Limb (tissue), 2 donors: ENCODE measurements around the gene VWA5A.
"Not testable (repeated sequence)": the region's sequence is repeated elsewhere in the genome, so short reads cannot be mapped to it uniquely, and the experiment has no call there.

Source experiments
- DNase-seq, 2 donors: peaks; one replicate each; pipeline ENCODE4 v3.0.0-alpha.2; 2016; ENCODE audit errors: extremely low spot score in 2 of 2

The VWA5A gene

GRCh38 chr11:124167826-124168231 lies 52.6 kb downstream of the VWA5A start:
- DNase-seq: no peak

GRCh38 chr11:124168796-124169195 lies 53.5 kb downstream of the VWA5A start:
- no peak for DNase-seq

GRCh38 chr11:124170315-124170714 lies 55.1 kb downstream of the VWA5A start:
- DNase-seq: not testable (repeated sequence)

DNA sequence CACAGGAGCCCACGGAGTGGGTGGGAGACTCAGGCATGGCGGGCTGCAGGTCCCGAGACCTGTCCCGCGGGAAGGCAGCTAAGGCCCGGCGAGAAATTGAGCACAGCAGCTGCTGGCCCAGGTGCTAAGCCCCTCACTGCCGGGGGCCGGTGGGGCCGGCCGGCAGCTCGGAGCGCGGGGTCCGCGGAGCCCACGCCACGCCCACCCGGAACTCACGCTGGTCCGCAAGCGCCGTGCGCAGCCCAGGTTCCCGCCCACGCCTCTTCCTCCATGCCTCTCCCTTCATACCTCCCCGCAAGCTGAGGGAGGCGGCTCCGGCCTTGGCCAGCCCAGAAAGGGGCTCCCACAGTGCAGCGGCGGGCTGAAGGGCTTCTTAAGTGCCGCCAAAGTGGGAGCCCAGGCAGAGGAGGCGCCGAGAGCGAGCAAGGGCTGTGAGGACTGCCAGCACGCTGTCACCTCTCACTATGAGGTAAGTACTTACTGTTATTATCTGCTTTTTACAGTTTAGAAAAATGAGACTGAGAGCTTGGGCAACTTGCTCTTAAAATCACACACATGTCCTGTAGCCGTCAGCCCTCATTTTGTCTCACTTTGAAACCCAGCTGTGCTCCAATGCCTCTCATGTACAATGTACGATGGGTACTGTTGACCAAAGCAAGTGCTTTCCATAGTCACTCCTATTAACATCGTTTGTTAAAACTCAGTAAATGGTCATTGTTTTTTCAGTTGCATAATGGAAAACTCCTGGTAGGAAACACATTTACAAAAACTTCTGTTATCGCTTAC lies 55.7 kb downstream of the VWA5A start:
- no peak for DNase-seq

DNA sequence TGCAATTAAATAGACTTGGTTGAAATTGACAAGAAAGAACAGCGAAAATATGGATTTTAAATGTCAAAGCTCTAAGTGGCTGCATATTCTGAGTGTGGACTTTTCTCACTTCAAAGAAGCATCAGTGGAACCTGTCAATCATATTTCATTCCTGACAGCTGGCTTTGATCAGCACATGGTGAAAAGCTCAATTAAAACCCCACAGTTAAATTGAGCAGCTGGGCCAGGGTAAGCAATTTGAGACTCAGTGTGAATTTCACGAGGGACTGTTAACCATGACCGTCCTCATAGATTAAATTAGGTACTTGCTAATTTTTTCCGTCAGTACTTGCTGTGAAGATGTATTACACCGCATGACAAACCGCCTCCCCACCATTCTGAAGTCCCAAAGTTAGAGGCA lies 56.9 kb downstream of the VWA5A start:
- no peak for DNase-seq

GRCh38 chr11:124172599-124172998 lies 57.3 kb downstream of the VWA5A start:
- DNase-seq: no peak

DNA sequence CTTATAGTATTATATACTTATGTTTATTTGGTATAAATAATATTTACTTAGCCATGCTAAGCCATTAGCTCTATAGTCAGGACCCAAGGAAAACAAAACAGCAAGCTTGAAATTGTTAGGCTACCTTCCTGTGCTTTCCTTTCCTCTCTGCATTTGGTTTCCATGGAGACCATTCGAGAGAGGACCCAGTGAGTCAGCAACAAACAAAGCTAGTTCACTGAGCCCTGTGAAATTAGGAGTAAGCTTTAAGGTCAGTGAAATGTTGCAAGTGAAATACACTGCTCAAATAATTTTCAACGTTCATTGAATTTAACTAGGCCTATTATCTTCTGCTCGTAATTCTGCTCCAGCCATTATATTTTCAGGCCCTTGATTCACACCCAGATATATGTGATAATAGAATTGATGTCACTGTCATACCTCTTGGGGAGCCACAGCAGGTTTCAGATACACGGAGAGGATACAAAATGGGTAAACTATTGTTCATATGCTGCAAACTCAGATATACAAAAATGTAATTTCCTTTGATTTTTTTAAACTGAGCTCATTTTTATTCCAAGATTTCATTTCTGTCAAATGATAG lies 58.8 kb downstream of the VWA5A start:
- no peak for DNase-seq

GRCh38 chr11:124176925-124177715 lies 61.9 kb downstream of the VWA5A start:
- DNase-seq: no peak

- no peak for DNase-seq
These were observed 64.1 kb downstream of the VWA5A start for GRCh38 chr11:124179310-124179709.

DNA sequence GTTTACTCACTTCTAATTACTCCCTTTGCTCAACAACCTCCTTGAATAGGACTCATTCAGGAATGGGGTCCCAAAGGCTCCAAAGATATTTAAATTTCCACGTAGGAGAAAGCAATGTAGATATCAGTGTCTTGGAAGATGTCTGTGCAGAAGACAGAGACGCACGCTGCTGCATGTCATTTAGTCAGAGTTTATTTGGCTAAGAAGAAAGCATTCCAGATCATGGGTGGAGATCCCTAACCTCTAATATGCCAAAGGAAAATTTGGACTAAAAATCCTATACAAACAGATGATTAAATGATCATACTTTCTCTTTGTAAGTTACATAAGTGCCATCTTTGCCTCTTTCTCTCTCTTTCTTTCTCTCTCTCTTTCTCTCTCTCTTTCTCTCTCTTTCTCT lies 67.8 kb downstream of the VWA5A start, which contains the start of gene OR10D3:
OR10D3 (plus strand) TSS at position 278 of the 400 bp plus-strand sequence. CDS start 1,925 bp downstream, outside the sequence.
- DNase-seq: no peak

DNA sequence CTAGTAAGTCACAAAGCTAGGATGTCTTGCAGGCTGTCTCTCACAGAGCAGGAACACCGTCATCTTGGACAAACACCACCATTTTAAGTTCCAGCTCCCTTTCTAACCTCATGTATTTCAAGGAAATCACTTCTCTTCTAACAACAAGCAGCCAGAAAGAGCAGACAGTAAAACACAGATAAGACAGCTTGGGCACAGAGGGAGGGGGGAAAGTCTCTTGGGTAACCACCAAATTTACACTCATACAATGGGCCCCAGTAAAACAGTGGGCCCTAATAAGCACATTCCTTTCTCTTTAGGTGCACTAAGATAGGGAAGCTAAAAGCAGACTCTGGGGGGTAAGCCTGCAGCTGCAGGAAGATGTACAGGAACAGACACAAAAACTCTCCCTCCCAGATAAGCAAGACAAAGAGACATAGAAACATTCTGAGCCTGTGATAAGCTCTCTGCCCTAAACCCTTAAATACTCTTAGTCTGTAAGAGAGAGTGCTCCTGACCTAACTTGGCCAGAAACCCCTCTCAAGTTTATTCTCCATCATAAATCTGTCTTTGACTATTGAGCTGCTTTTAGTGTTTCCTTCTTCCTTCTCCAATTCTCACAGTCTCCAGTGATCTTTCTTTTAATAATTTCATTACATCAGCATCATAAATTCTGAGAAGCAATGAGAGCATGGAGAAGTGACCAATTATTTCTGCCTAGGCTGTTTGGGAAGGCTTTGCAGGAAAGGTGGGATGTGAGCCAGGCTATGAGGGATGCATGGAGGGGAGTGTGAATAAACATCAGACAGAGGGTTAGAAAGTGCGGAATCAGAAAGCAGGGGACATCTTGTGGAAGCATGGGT lies 75.3 kb downstream of the VWA5A start:
- peak; percentile 61 to 63 for DNase-seq

DNA sequence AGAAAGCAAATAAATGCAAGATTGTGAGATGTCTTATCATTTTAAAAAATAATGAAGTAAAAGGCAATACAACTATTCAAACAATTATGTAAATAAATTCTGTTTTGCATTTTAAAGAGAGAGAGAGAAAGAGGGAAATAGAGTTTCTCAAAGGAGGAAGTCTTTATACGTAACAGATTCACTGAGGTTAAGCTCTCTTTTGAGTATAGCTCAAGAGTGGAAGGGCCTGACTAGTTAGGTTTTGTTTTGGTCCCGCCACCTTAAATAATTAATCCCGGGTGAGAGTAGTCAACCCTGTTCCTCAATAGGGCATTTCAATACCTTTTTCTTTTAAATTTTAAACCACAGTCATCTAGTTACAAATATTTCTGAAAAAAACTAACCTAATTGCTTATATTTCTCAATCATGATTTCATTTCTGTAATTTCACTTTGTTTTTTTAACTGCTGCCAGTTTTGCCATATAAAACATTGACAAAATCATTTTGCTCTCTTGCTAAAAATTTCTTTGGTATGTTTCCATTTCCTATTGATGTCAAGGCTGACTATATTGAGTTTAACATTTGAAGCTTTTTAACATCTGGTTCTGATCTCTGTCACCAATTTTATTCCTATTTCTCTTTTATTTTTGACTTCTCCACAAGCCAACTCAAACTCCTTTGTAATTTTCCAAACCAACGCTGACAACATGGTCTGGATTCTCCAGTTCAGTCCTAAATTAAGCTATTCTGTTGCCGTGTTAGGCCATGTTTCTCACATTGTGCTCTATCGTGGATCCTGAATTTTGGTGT lies 78.2 kb downstream of the VWA5A start:
- DNase-seq: peak in 1 of 2 donors; percentile 61

GRCh38 chr11:124194293-124195188 lies 79.3 kb downstream of the VWA5A start:
- DNase-seq: peak; percentile 40 to 63

- peak in 1 of 2 donors; percentile 41 for DNase-seq
These were observed 80.0 kb downstream of the VWA5A start for GRCh38 chr11:124195189-124195734.
